HCT116 (cell line): ENCODE measurements around the gene ANKRD55.
"Not testable (repeated sequence)": the region's sequence is repeated elsewhere in the genome, so short reads cannot be mapped to it uniquely, and the experiment has no call there.

Experiments used
- CEBPB ChIP-seq: IDR thresholded peaks from 2 replicates; pipeline ENCODE4 v1.6.1; 2012; ENCODE audit warnings: low read depth
- POLR2A ChIP-seq: IDR thresholded peaks from 2 replicates; pipeline ENCODE4 v1.7.0; 2011; ENCODE audit warnings: borderline replicate concordance; ENCODE audit not compliant: insufficient read depth, insufficient read length; ENCODE audit errors: extremely low read depth
- POLR2AphosphoS5 ChIP-seq: IDR thresholded peaks from 2 replicates; pipeline ENCODE4 v1.6.1; 2011; ENCODE audit warnings: mild to moderate bottlenecking, low read depth, low read length, moderate library complexity
- TF ChIP-seq, protein P1 (sequence below), 3 experiments: fragments of 200-600 bp in 1 of 3; sonication (generic) in 1 of 3; IDR thresholded peaks in 2 of 3; conservative IDR thresholded peaks in 1 of 3; 2 replicates each; pipeline ENCODE4 v1.5.1; 2012 to 2017; ENCODE audit warnings: low read depth in 2 of 3, low read length in 2 of 3, antibody characterized with exemption in 1 of 3, borderline replicate concordance in 1 of 3, control low read depth in 1 of 3, mild to moderate bottlenecking in 1 of 3, mixed read lengths in 1 of 3, mixed run types in 1 of 3, moderate library complexity in 1 of 3; ENCODE audit not compliant: insufficient read depth in 1 of 3

DNA sequence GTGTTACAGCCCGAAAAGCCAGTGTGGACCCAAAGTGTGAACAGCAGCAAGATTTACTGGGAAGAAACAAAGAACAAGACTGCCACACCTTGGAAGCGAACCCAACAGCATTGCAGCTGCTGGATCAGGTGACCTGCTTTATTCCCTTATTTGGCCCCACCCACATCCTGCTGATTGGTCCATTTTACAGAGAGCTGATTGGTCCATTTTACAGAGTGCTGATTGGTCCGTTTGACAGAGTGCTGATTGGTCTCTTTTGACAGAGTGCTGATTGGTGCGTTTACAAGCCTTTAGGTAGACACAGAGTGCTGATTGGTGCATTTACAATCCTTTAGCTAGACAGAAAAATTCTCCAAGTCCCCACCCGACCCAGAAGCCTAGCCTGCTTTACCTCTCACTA is 16.0 kb upstream of the ANKRD55 start:
- not testable (repeated sequence) for TF ChIP-seq POLR2AphosphoS5, CEBPB, POLR2A
- TF ChIP-seq, protein P1, sequence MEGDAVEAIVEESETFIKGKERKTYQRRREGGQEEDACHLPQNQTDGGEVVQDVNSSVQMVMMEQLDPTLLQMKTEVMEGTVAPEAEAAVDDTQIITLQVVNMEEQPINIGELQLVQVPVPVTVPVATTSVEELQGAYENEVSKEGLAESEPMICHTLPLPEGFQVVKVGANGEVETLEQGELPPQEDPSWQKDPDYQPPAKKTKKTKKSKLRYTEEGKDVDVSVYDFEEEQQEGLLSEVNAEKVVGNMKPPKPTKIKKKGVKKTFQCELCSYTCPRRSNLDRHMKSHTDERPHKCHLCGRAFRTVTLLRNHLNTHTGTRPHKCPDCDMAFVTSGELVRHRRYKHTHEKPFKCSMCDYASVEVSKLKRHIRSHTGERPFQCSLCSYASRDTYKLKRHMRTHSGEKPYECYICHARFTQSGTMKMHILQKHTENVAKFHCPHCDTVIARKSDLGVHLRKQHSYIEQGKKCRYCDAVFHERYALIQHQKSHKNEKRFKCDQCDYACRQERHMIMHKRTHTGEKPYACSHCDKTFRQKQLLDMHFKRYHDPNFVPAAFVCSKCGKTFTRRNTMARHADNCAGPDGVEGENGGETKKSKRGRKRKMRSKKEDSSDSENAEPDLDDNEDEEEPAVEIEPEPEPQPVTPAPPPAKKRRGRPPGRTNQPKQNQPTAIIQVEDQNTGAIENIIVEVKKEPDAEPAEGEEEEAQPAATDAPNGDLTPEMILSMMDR (IDR thresholded peaks at IDR 0.05 in 2 of 3, conservative IDR thresholded peaks at IDR 0.05 in 1 of 3; ENCODE audit: borderline replicate concordance in 1 of 3, insufficient read depth in 1 of 3, low read depth in 2 of 3, low read length in 2 of 3): not testable (repeated sequence)
